Epidermal melanocyte (primary cell): ENCODE measurements around the gene KLC1.

ENCODE experiments used
- DNase-seq: peaks from one replicate; pipeline ENCODE4 v3.0.0; 2011; ENCODE audit warnings: low spot score; ENCODE audit not compliant: insufficient read length

Gene KLC1

GRCh38 chr14:103733651-103734050, 104.6 kb downstream of the KLC1 start:
- DNase-seq = no peak

- DNase-seq = no peak
These were observed 105.3 kb downstream of the KLC1 start for GRCh38 chr14:103734081-103734888.

- DNase-seq = no peak
These were observed 106.0 kb downstream of the KLC1 start for GRCh38 chr14:103735022-103735421.

GRCh38 chr14:103735439-103735814, 106.4 kb downstream of the KLC1 start:
- no peak for DNase-seq

GRCh38 chr14:103735815-103736545, 107.0 kb downstream of the KLC1 start:
- no peak for DNase-seq

- DNase-seq = no peak
These were observed 107.8 kb downstream of the KLC1 start for GRCh38 chr14:103736546-103737431.

GRCh38 chr14:103737432-103738045, 108.5 kb downstream of the KLC1 start:
- no peak for DNase-seq

- DNase-seq = no peak
These were observed 109.2 kb downstream of the KLC1 start for GRCh38 chr14:103738166-103738565.

GRCh38 chr14:103738701-103739451, 109.9 kb downstream of the KLC1 start:
- DNase-seq = no peak

- no peak for DNase-seq
These were observed 110.4 kb downstream of the KLC1 start for GRCh38 chr14:103739466-103739792.

GRCh38 chr14:103739793-103740501, 110.9 kb downstream of the KLC1 start:
- DNase-seq = no peak

- no peak for DNase-seq
These were observed 112.1 kb downstream of the KLC1 start for GRCh38 chr14:103740991-103741689.

GRCh38 chr14:103741876-103742275, 112.9 kb downstream of the KLC1 start:
- DNase-seq = no peak

GRCh38 chr14:103742499-103743255, 113.7 kb downstream of the KLC1 start:
- no peak for DNase-seq

- no peak for DNase-seq
These were observed 114.7 kb downstream of the KLC1 start for GRCh38 chr14:103743691-103744090.

GRCh38 chr14:103744621-103745395, 115.8 kb downstream of the KLC1 start:
- no peak for DNase-seq

GRCh38 chr14:103745424-103745823, 116.4 kb downstream of the KLC1 start:
- DNase-seq = no peak

- no peak for DNase-seq
These were observed 117.7 kb downstream of the KLC1 start for GRCh38 chr14:103746701-103747100.
